ENCODE results near the gene VDR. TPM values are rescaled to one million over a fixed set of nuclear protein-coding genes. Genes with fewer than 3 reads are reported as not detected.
A peak's percentile ranks its signal among the peaks of the same experiment; 100 is the strongest.
"Not testable (repeated sequence)": the region's sequence is repeated elsewhere in the genome, so short reads cannot be mapped to it uniquely, and the experiment has no call there.

VDR gene
- total RNA-seq, 3 donors from 2014 or later (not counting 1 experiment from before 2014, with no cell fraction given) = 1.1 to 2.5 (median 1.6) TPM

- intact Hi-C loops (cut with micrococcal nuclease) = loop anchor here (2.0 to 10.0 kb wide), 3 partner anchors 19 to 603 kb away; no protein-coding TSS in a partner anchor
- Histone ChIP-seq H3K27ac (ENCODE audit: low read length) (peak overlapping the region; percentile 86), H3K27me3 (ENCODE audit: control insufficient read depth, insufficient read depth, low read length) (no peaks in the 10 kb centered on the region), H3K36me3 (ENCODE audit: control insufficient read depth, insufficient read depth, low read length) (peaks cover 5% of the 10 kb centered on the region), H3K9me3 (ENCODE audit: control insufficient read depth, insufficient read depth, low read length) (no peaks in the 10 kb centered on the region), H3K4me3 (ENCODE audit: low read length) (peak overlapping the region; percentile 77), H3K4me1 (ENCODE audit: control insufficient read depth, insufficient read depth, low read length) (peaks cover 74% of the 10 kb centered on the region)
- Mint-ChIP-seq H3K4me1 (peaks cover 52 to 65% of the 10 kb centered on the region in 2 donors), H3K36me3 (no peaks in the 10 kb centered on the region), H3K27ac (peak overlapping the region; percentile 91 to 92), H3K9me3 (no peaks in the 10 kb centered on the region), H3K4me3 (peak overlapping the region; percentile 97), H3K27me3 (ENCODE audit: low read depth in 2 of 2) (no peaks in the 10 kb centered on the region)
- no peak for ATAC-seq
- DNase-seq = no peak
- 16% methylated on average over 3 of the region's 3 CpGs for WGBS (ENCODE audit: insufficient coverage)
- TF ChIP-seq CTCF (IDR thresholded peaks at IDR 0.05) = no peak
Measured at GRCh38 chr12:47818007-47818376, 86.8 kb downstream of the VDR start.

GRCh38 chr12:47817272-47818006 is 87.4 kb downstream of the VDR start:
- Mint-ChIP-seq H3K36me3 (no peaks in the 10 kb centered on the region), H3K4me3 (peak overlapping the region; percentile 97), H3K9me3 (no peaks in the 10 kb centered on the region), H3K27me3 (ENCODE audit: low read depth in 2 of 2) (no peaks in the 10 kb centered on the region), H3K27ac (peak overlapping the region; percentile 91 to 92), H3K4me1 (peaks cover 54 to 70% of the 10 kb centered on the region in 2 donors)
- Histone ChIP-seq H3K27me3 (ENCODE audit: control insufficient read depth, insufficient read depth, low read length) (no peaks in the 10 kb centered on the region), H3K4me3 (ENCODE audit: low read length) (peak overlapping the region; percentile 77), H3K9me3 (ENCODE audit: control insufficient read depth, insufficient read depth, low read length) (no peaks in the 10 kb centered on the region), H3K4me1 (ENCODE audit: control insufficient read depth, insufficient read depth, low read length) (peaks cover 78% of the 10 kb centered on the region), H3K27ac (ENCODE audit: low read length) (peak overlapping the region; percentile 86), H3K36me3 (ENCODE audit: control insufficient read depth, insufficient read depth, low read length) (peaks cover 5% of the 10 kb centered on the region)
- intact Hi-C loops (cut with micrococcal nuclease) = loop anchor here (2.0 to 10.0 kb wide), 3 partner anchors 19 to 603 kb away; no protein-coding TSS in a partner anchor
- ATAC-seq (no peak), DNase-seq (peak in 1 of 2 donors; percentile 63)
- TF ChIP-seq CTCF (IDR thresholded peaks at IDR 0.05) = no peak
- 14% methylated on average over 7 of the region's 7 CpGs for WGBS (ENCODE audit: insufficient coverage)

GRCh38 chr12:47816403-47817271 is 88.2 kb downstream of the VDR start:
- 28% methylated on average over 8 of the region's 12 CpGs for WGBS (ENCODE audit: insufficient coverage)
- peaks cover 86% of the 10 kb centered on the region for H3K4me1 ChIP-seq (ENCODE audit: control insufficient read depth, insufficient read depth, low read length)
- no peaks in the 10 kb centered on the region for H3K9me3 ChIP-seq (ENCODE audit: control insufficient read depth, insufficient read depth, low read length)
- peak overlapping the region; percentile 86 for H3K27ac ChIP-seq (ENCODE audit: low read length)
- Mint-ChIP-seq H3K4me1 (peaks cover 61 to 78% of the 10 kb centered on the region in 2 donors), H3K36me3 (no peaks in the 10 kb centered on the region), H3K4me3 (peak overlapping the region; percentile 97), H3K27ac (peak overlapping the region; percentile 91 to 92), H3K27me3 (ENCODE audit: low read depth in 2 of 2) (no peaks in the 10 kb centered on the region), H3K9me3 (no peaks in the 10 kb centered on the region)
- ATAC-seq (no peak), DNase-seq (no peak)
- intact Hi-C loops (cut with micrococcal nuclease) = loop anchor here (10.0 kb wide), 2 partner anchors 422 to 602 kb away; no protein-coding TSS in a partner anchor
- H3K4me3 ChIP-seq (ENCODE audit: low read length) = peak overlapping the region; percentile 22
- TF ChIP-seq CTCF (IDR thresholded peaks at IDR 0.05) = no peak
- no peaks in the 10 kb centered on the region for H3K27me3 ChIP-seq (ENCODE audit: control insufficient read depth, insufficient read depth, low read length)
- peaks cover 5% of the 10 kb centered on the region for H3K36me3 ChIP-seq (ENCODE audit: control insufficient read depth, insufficient read depth, low read length)

GRCh38 chr12:47815447-47815846 is 89.3 kb downstream of the VDR start:
- Mint-ChIP-seq H3K4me1 (peaks cover 73 to 88% of the 10 kb centered on the region in 2 donors), H3K4me3 (peak overlapping the region; percentile 88), H3K27ac (peak overlapping the region; percentile 91 to 92)
- peak overlapping the region; percentile 87 for H3K27ac ChIP-seq (ENCODE audit: low read length)
- not testable (repeated sequence) for H3K27me3 ChIP-seq (ENCODE audit: control insufficient read depth, insufficient read depth, low read length); H3K36me3 Mint-ChIP-seq; H3K9me3 Mint-ChIP-seq; H3K4me3 ChIP-seq (ENCODE audit: low read length); H3K27me3 Mint-ChIP-seq (ENCODE audit: low read depth in 2 of 2); H3K36me3 ChIP-seq (ENCODE audit: control insufficient read depth, insufficient read depth, low read length); ATAC-seq; H3K9me3 ChIP-seq (ENCODE audit: control insufficient read depth, insufficient read depth, low read length); DNase-seq
- peaks cover 89% of the 10 kb centered on the region for H3K4me1 ChIP-seq (ENCODE audit: control insufficient read depth, insufficient read depth, low read length)
- 100% methylated on average over 2 of the region's 5 CpGs for WGBS (ENCODE audit: insufficient coverage)
- intact Hi-C loops (cut with micrococcal nuclease) = loop anchor here (10.0 kb wide), 2 partner anchors 421 to 601 kb away; no protein-coding TSS in a partner anchor

All from natural killer cell (primary cell).